Panc1 (cell line): ENCODE data around the gene NCAPG.

Source experiments
- POLR2AphosphoS5 ChIP-seq: IDR thresholded peaks from 2 replicates; pipeline ENCODE4 v1.6.1; 2012; ENCODE audit warnings: mild to moderate bottlenecking, low read depth, low read length, moderate library complexity
- TF ChIP-seq, protein P1 (sequence below): fragments of 450-650 bp; IDR thresholded peaks from 2 replicates; pipeline ENCODE4 v1.5.1; 2017; ENCODE audit warnings: mild to moderate bottlenecking

- TF ChIP-seq, protein P1, sequence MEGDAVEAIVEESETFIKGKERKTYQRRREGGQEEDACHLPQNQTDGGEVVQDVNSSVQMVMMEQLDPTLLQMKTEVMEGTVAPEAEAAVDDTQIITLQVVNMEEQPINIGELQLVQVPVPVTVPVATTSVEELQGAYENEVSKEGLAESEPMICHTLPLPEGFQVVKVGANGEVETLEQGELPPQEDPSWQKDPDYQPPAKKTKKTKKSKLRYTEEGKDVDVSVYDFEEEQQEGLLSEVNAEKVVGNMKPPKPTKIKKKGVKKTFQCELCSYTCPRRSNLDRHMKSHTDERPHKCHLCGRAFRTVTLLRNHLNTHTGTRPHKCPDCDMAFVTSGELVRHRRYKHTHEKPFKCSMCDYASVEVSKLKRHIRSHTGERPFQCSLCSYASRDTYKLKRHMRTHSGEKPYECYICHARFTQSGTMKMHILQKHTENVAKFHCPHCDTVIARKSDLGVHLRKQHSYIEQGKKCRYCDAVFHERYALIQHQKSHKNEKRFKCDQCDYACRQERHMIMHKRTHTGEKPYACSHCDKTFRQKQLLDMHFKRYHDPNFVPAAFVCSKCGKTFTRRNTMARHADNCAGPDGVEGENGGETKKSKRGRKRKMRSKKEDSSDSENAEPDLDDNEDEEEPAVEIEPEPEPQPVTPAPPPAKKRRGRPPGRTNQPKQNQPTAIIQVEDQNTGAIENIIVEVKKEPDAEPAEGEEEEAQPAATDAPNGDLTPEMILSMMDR: no peak
- TF ChIP-seq POLR2AphosphoS5: no peak
Measured at GRCh38 chr4:17765514-17766286, 45.1 kb upstream of the NCAPG start.
